SK-N-SH treated with all-trans-retinoic acid at 6 μM for 48 hours (cell line): ENCODE results near the gene LETMD1.

Source experiments
- ATAC-seq: fragments of 200-7000 bp; cut with Tn5 transposase; 3 replicates; pipeline ENCODE4 v1.9.1; 2020; ENCODE audit warnings: mild to moderate bottlenecking, moderate library complexity
- ARNTL ChIP-seq: fragments of 450-650 bp; formaldehyde crosslinking; IDR thresholded peaks from 2 replicates; pipeline ENCODE4 v1.5.0; 2020; ENCODE audit warnings: low read depth, mild to moderate bottlenecking, moderate library complexity, borderline replicate concordance
- BACH2 ChIP-seq: fragments of 250-450 bp; sonication (Bioruptor Pico); IDR thresholded peaks from 2 replicates; pipeline ENCODE4 v1.9.0; 2021; ENCODE audit warnings: mild to moderate bottlenecking, borderline replicate concordance
- CREB5 ChIP-seq: fragments of 250-450 bp; sonication (Bioruptor Pico); IDR thresholded peaks from 2 replicates; pipeline ENCODE4 v1.5.1; 2020; ENCODE audit warnings: low read depth, mild to moderate bottlenecking, moderate library complexity
- CSDC2 ChIP-seq: fragments of 250-450 bp; sonication (Bioruptor Pico); IDR thresholded peaks from 2 replicates; pipeline ENCODE4 v1.5.0; 2020; ENCODE audit warnings: mild to moderate bottlenecking, moderate library complexity
- CSRNP3 ChIP-seq: fragments of 250-450 bp; sonication (Bioruptor Pico); IDR thresholded peaks from 2 replicates; pipeline ENCODE4 v1.5.1; 2021; ENCODE audit warnings: mild to moderate bottlenecking, moderate library complexity
- PATZ1 ChIP-seq: fragments of 250-450 bp; sonication (Bioruptor Pico); IDR thresholded peaks from 2 replicates; pipeline ENCODE4 v1.8.0; 2020; ENCODE audit warnings: mild to moderate bottlenecking, moderate library complexity, borderline replicate concordance
- POU6F1 ChIP-seq: fragments of 250-450 bp; sonication (Bioruptor Pico); IDR thresholded peaks from 2 replicates; pipeline ENCODE4 v1.8.0; 2021; ENCODE audit warnings: low read depth, mild to moderate bottlenecking, moderate library complexity, borderline replicate concordance
- PPARA ChIP-seq: fragments of 250-450 bp; sonication (Bioruptor Pico); IDR thresholded peaks from 2 replicates; pipeline ENCODE4 v1.5.0; 2020; ENCODE audit warnings: mild to moderate bottlenecking, borderline replicate concordance
- RARB ChIP-seq: fragments of 250-450 bp; sonication (Bioruptor Pico); IDR thresholded peaks from 2 replicates; pipeline ENCODE4 v1.8.0; 2021; ENCODE audit warnings: mild to moderate bottlenecking, moderate library complexity
- SNAI2 ChIP-seq: fragments of 250-450 bp; sonication (Bioruptor Pico); IDR thresholded peaks from 2 replicates; pipeline ENCODE4 v1.5.0; 2020; ENCODE audit warnings: mild to moderate bottlenecking, moderate library complexity
- TCF4 ChIP-seq: fragments of 250-450 bp; sonication (Bioruptor Pico); IDR thresholded peaks from 2 replicates; pipeline ENCODE4 v1.8.0; 2021; ENCODE audit warnings: mild to moderate bottlenecking, moderate library complexity, borderline replicate concordance
- TOX ChIP-seq: fragments of 250-450 bp; sonication (Bioruptor Pico); IDR thresholded peaks from 2 replicates; pipeline ENCODE4 v1.8.0; 2021; ENCODE audit warnings: mild to moderate bottlenecking, moderate library complexity, borderline replicate concordance
- TSHZ2 ChIP-seq: fragments of 250-450 bp; sonication (Bioruptor Pico); IDR thresholded peaks from 2 replicates; pipeline ENCODE4 v1.5.0; 2020; ENCODE audit warnings: mild to moderate bottlenecking, moderate library complexity
- ZC3H10 ChIP-seq: fragments of 250-450 bp; sonication (Bioruptor Pico); IDR thresholded peaks from 2 replicates; pipeline ENCODE4 v1.5.1; 2021; ENCODE audit warnings: mild to moderate bottlenecking, moderate library complexity
- ZNF565 ChIP-seq: fragments of 450-650 bp; formaldehyde crosslinking; conservative IDR thresholded peaks from 2 replicates; pipeline ENCODE4 v1.5.0; 2020; ENCODE audit warnings: low read depth, mild to moderate bottlenecking, moderate library complexity
- ZNF70 ChIP-seq: fragments of 450-650 bp; formaldehyde crosslinking; IDR thresholded peaks from 2 replicates; pipeline ENCODE4 v1.5.0; 2020; ENCODE audit warnings: mild to moderate bottlenecking, moderate library complexity
- ZNF8 ChIP-seq: fragments of 450-650 bp; formaldehyde crosslinking; IDR thresholded peaks from 2 replicates; pipeline ENCODE4 v1.5.0; 2020; ENCODE audit warnings: mild to moderate bottlenecking, moderate library complexity

The LETMD1 gene

GRCh38 chr12:51005671-51006070 is 42.5 kb upstream of the LETMD1 start:
- no peak for ATAC-seq
- no peak for TF ChIP-seq ARNTL (CRISPR knock-in tag)
- no peak for TF ChIP-seq ZNF8
- TF ChIP-seq POU6F1 (CRISPR knock-in tag) = no peak
- no peak for TF ChIP-seq CSDC2 (CRISPR knock-in tag)
- TF ChIP-seq CREB5 (CRISPR knock-in tag) = no peak
- no peak for TF ChIP-seq RARB (CRISPR knock-in tag)

GRCh38 chr12:51008329-51009055 is 39.6 kb upstream of the LETMD1 start:
- ATAC-seq = no peak
- TF ChIP-seq CREB5 (CRISPR knock-in tag) (no peak), TOX (no peak), SNAI2 (no peak), ZC3H10 (CRISPR knock-in tag) (no peak), RARB (CRISPR knock-in tag) (no peak), PATZ1 (CRISPR knock-in tag) (no peak), BACH2 (CRISPR knock-in tag) (no peak), ZNF565 (CRISPR knock-in tag) (no peak), PPARA (CRISPR knock-in tag) (no peak), POU6F1 (CRISPR knock-in tag) (no peak), TSHZ2 (CRISPR knock-in tag) (no peak), CSRNP3 (CRISPR knock-in tag) (no peak), TCF4 (CRISPR knock-in tag) (no peak), ZNF70 (no peak)
